ENCODE results near the gene MPV17L. TPM values are rescaled to one million over a fixed set of nuclear protein-coding genes. Genes with fewer than 3 reads are reported as not detected.
"Not testable (repeated sequence)": the region's sequence is repeated elsewhere in the genome, so short reads cannot be mapped to it uniquely, and the experiment has no call there.

The MPV17L gene
- total RNA-seq, 2 experiments from 2014 or later = not detected

DNA sequence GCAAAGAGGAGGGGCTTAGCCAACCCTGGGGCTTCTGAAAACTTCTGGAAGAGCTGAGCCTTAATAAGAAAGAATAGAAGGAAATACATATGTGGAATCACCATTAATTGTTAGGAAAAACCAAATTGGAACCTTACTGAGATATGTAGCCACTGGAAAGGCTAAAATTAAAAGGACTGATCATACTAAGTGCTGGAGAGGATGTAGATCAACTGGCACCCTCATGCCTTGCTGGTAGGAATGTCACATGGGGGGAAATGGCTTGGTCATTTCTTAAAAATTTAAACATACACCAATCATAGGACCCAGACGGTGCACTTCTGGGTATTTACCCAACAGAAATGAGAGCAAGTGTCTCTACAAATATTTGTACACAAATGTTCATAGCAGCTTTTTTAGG, 49.9 kb downstream of the MPV17L start:
- H3K27ac Mint-ChIP-seq = no peak overlapping the region
- CTCF ChIA-PET = no interaction called here
- H3K36me3 Mint-ChIP-seq (ENCODE audit: low read depth) = no peaks in the 10 kb centered on the region

DNA sequence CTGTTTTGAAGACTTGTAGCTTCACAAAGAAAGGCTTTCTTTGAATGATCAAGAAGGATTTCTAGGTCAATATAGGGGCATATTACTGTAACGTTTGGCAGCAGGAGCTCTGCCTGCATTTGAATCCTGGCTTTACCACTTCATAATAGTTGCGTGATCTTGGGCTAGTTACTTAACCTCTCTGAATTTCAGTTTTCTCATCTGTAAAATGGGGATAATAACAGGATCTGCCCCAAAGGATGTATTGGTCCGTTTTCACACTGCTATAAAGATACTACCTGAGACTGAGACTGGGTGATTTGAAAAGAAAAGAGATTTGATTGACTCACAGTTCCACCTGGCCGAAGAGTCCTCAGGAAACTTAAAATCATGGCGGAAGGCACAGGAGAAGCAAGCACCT, 51.3 kb downstream of the MPV17L start:
- no peaks in the 10 kb centered on the region for H3K36me3 Mint-ChIP-seq (ENCODE audit: low read depth)
- H3K27me3 Mint-ChIP-seq = peaks cover 5% of the 10 kb centered on the region
- CTCF ChIA-PET = no interaction called here
- DNase-seq = no peak
- H3K4me1 Mint-ChIP-seq = no peaks in the 10 kb centered on the region
- H3K4me3 Mint-ChIP-seq = no peak overlapping the region
- peaks cover 13% of the 10 kb centered on the region for H3K9me3 Mint-ChIP-seq
- POLR2A ChIA-PET = no interaction called here
- H3K27ac Mint-ChIP-seq = no peak overlapping the region

More for the DNA sequence above, 49.9 kb downstream of the MPV17L start:
- Mint-ChIP-seq H3K9me3 (peaks cover 13% of the 10 kb centered on the region), H3K27me3 (peaks cover 5% of the 10 kb centered on the region), H3K4me3 (no peak overlapping the region), H3K4me1 (no peaks in the 10 kb centered on the region)
- DNase-seq = no peak
- POLR2A ChIA-PET = interaction anchor here (0.6 kb wide), 1 partner anchor 51 kb away, joined by 5 read pairs; no protein-coding TSS in a partner anchor

DNA sequence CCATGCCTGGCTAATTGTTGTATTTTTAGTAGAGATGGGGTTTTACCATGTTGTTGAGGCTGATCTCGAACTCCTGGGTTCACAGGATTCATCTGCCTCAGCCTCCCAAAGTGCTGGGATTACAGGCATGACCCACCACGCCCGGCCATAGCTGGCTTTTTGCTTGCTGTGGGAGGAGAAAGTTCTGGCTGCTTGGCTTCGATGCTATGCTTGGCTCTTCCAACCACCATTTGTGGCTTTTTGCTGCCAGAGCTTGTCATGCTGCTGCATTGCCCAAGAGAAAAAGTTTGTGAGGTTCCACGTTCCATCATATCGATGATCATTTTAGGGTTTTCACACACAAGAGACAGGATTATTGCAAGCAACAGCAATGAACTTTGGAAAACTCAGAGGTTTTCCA, 55.1 kb downstream of the MPV17L start:
- DNase-seq = no peak
- ChIA-PET CTCF (interaction anchor here (1.2 kb wide), 1 partner anchor 10 kb away, joined by 4 read pairs; no protein-coding TSS in a partner anchor), POLR2A (no interaction called here)
- no peak overlapping the region for H3K27ac Mint-ChIP-seq
- peaks cover 4% of the 10 kb centered on the region for H3K9me3 Mint-ChIP-seq
- peaks cover 5% of the 10 kb centered on the region for H3K27me3 Mint-ChIP-seq
- no peak overlapping the region for H3K4me3 Mint-ChIP-seq
- H3K36me3 Mint-ChIP-seq (ENCODE audit: low read depth) = no peaks in the 10 kb centered on the region
- no peaks in the 10 kb centered on the region for H3K4me1 Mint-ChIP-seq

DNA sequence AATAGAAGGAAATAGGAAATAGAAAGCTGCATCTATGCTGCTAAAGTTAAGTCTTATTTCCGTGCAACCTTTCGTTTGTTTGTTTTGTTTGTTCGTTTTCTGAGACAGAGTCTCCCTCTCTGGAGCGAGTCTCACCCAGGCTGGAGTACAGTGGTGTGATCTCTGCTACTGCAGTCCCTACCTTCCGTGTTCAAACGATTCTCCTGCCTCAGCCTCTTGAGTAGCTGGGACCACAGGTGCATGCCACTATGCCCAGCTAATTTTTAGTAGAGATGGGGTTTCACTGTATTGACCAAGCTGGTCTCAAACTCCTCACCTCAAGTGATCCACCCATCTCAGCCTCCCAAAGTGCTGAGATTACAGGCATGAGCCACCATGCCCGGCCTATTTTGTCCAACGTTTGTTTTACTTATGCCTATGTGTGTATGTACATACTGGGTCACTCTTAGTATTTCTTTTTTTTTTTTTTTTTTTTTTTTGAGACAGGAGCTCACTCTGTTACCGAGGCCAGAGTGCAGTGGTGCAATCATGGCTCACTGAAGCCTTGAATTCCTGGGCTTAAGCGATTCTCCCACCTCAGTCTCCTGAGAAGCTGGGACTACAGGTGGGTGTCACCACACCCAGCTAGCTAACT, 55.7 kb downstream of the MPV17L start:
- no peak overlapping the region for H3K27ac Mint-ChIP-seq
- CTCF ChIA-PET = interaction anchor here (1.2 kb wide), 1 partner anchor 9 kb away, joined by 4 read pairs; no protein-coding TSS in a partner anchor
- H3K9me3 Mint-ChIP-seq = peaks cover 2% of the 10 kb centered on the region
- POLR2A ChIA-PET = no interaction called here
- DNase-seq = no peak
- no peaks in the 10 kb centered on the region for H3K36me3 Mint-ChIP-seq (ENCODE audit: low read depth)
- H3K4me3 Mint-ChIP-seq = no peak overlapping the region
- H3K4me1 Mint-ChIP-seq = no peaks in the 10 kb centered on the region
- peaks cover 8% of the 10 kb centered on the region for H3K27me3 Mint-ChIP-seq

DNA sequence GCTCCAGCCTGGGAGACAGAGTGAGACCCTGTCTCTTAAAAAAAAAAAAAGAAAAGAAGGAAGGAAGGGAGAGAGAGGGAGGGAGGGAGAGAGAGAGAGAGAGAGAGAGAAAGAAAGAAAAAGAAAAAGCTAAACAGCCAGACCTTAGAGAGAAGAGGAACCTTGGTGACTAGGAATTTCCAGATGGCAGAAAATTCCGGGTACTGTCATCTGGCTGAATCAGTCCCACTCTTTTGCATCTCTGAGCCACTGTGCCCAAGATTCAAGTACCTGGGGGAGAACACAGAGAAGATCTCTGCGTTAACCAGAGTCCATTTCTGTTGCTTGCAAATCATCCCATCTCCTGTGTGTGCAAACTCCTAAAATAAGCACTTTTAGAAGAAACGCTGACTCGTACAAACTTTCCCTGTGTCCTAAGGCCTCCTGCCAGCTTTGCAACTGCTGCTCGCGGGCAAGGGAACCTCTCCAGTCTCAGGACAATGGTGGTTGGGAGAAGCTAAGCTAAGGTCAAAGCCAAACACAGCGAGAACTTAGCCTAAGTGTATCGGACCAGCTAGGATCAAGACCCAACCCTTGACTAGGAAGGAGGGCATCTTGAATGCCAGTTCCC, 56.8 kb downstream of the MPV17L start:
- ChIA-PET POLR2A (no interaction called here), CTCF (no interaction called here)
- no peaks in the 10 kb centered on the region for H3K9me3 Mint-ChIP-seq
- H3K27me3 Mint-ChIP-seq = peaks cover 6% of the 10 kb centered on the region
- no peaks in the 10 kb centered on the region for H3K4me1 Mint-ChIP-seq
- no peak overlapping the region for H3K4me3 Mint-ChIP-seq
- no peak overlapping the region for H3K27ac Mint-ChIP-seq
- no peaks in the 10 kb centered on the region for H3K36me3 Mint-ChIP-seq (ENCODE audit: low read depth)
- DNase-seq = no peak

DNA sequence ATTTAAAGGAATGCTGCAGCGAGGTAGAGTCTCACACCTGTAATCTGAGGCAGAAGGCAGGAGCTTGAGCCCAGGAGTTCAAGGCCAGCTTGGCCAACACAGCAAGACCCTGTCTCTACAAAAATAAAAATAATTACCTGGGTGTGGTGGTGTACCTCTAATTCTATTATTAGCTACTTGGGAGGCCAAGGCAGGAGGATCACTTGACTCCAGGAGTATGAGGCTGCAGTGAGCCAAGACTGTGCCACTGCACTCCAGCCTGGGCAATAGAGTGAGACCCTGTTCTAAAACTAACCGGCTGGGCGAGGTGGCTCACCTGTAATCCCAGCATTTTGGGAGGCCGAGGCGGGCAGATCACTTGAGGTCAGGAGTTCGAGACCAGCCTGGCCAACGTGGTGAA, 57.7 kb downstream of the MPV17L start:
- H3K9me3 Mint-ChIP-seq; CTCF ChIA-PET; H3K27ac Mint-ChIP-seq; H3K36me3 Mint-ChIP-seq (ENCODE audit: low read depth); POLR2A ChIA-PET; H3K4me1 Mint-ChIP-seq; DNase-seq; H3K4me3 Mint-ChIP-seq: not testable (repeated sequence)
- H3K27me3 Mint-ChIP-seq = peaks cover 12% of the 10 kb centered on the region

DNA sequence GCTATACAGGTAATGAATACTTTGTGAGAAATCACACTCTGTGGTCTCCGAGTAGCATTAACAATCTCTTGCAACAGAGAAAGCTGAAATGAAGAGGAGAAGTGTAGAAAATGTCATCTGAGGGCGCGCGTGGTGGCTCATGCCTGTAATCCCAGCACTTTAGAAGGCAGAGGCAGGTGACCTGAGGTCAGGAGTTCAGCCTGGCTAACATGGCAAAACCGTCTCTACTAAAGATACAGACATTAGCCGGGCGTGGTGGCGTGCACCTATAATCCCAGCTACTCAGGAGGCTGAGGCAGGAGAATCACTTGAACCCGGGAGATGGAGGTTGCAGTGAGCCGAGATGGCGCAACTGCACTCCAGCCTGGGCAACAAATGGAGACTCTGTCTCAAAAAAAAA, 59.4 kb downstream of the MPV17L start:
- H3K36me3 Mint-ChIP-seq (ENCODE audit: low read depth); H3K9me3 Mint-ChIP-seq; H3K4me1 Mint-ChIP-seq; POLR2A ChIA-PET; H3K27ac Mint-ChIP-seq; H3K4me3 Mint-ChIP-seq; DNase-seq: not testable (repeated sequence)
- CTCF ChIA-PET = interaction anchor here (0.7 kb wide), 1 partner anchor 1082 kb away, joined by 3 read pairs; no protein-coding TSS in a partner anchor
- peaks cover 14% of the 10 kb centered on the region for H3K27me3 Mint-ChIP-seq

DNA sequence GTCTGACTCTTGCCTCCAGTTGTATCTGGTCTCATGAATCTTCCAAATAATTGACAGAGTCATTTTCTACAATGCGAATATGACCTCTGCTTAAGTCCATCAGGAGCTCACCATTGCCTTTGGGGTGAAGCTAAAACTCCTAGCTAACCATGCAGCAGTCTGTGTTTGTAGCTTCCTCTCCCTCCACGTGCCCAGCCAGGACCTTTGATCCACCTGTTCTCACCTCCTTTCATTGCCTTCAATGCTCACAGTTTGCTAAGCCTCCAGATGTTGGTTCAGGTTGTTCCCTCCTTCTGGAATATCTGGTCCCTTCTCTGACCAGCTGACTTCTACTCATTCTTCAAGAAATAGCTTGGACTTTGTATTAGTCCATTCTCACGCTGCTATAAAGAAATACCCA, 61.8 kb downstream of the MPV17L start:
- ChIA-PET POLR2A (no interaction called here), CTCF (no interaction called here)
- no peak overlapping the region for H3K4me3 Mint-ChIP-seq
- no peaks in the 10 kb centered on the region for H3K4me1 Mint-ChIP-seq
- peaks cover 14% of the 10 kb centered on the region for H3K27me3 Mint-ChIP-seq
- no peaks in the 10 kb centered on the region for H3K36me3 Mint-ChIP-seq (ENCODE audit: low read depth)
- H3K9me3 Mint-ChIP-seq = no peaks in the 10 kb centered on the region
- no peak overlapping the region for H3K27ac Mint-ChIP-seq
- no peak for DNase-seq

DNA sequence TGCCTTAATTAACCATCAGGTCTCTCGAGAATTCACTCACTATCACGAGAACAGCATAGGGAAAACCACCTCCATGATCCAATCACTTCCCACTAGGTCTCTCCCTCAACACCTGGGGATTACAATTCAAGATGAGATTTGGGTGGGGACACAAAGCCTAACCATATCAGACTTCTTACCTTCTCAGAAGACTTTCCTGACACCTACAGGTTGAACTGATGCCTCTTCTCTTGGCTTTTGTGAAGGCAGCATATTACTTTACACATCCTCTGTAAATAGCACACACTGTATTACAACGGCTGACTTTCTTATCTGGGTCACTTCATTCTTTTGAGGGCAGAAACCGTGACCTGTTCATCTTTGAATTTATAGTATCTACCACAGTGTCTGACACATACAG, 62.4 kb downstream of the MPV17L start:
- DNase-seq = no peak
- POLR2A ChIA-PET = no interaction called here
- Mint-ChIP-seq H3K27ac (no peak overlapping the region), H3K4me3 (no peak overlapping the region), H3K27me3 (peaks cover 14% of the 10 kb centered on the region), H3K9me3 (no peaks in the 10 kb centered on the region), H3K4me1 (no peaks in the 10 kb centered on the region), H3K36me3 (ENCODE audit: low read depth) (no peaks in the 10 kb centered on the region)
- CTCF ChIA-PET = interaction anchor here (0.7 kb wide), 1 partner anchor 247 kb away, joined by 3 read pairs; no protein-coding TSS in a partner anchor

DNA sequence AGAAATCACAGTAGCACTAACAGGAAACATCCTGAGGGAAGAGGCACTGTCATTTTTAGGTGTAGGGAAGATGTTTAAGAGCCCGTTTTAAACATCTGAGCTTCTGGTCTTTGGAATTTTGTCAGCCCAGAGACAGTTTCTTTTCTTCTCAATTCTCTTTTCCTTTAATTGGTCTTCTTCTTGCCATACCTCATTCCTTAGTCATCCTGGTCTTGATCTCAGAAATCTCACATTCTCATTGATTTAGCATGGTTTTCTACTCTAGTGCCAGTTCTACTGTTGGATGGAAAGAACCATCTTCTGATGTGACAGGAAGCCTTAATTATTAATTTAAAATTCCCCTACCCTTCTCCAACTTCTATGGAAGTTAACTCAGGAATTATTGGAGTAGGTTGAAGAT, 64.2 kb downstream of the MPV17L start:
- no peaks in the 10 kb centered on the region for H3K9me3 Mint-ChIP-seq
- DNase-seq = no peak
- H3K27ac Mint-ChIP-seq = no peak overlapping the region
- no peak overlapping the region for H3K4me3 Mint-ChIP-seq
- no peaks in the 10 kb centered on the region for H3K4me1 Mint-ChIP-seq
- H3K36me3 Mint-ChIP-seq (ENCODE audit: low read depth) = no peaks in the 10 kb centered on the region
- CTCF ChIA-PET = interaction anchor here (0.9 to 1.4 kb wide), 2 partner anchors 8 to 21 kb away, joined by 3 to 4 read pairs; no protein-coding TSS in a partner anchor
- peaks cover 14% of the 10 kb centered on the region for H3K27me3 Mint-ChIP-seq
- POLR2A ChIA-PET = no interaction called here

DNA sequence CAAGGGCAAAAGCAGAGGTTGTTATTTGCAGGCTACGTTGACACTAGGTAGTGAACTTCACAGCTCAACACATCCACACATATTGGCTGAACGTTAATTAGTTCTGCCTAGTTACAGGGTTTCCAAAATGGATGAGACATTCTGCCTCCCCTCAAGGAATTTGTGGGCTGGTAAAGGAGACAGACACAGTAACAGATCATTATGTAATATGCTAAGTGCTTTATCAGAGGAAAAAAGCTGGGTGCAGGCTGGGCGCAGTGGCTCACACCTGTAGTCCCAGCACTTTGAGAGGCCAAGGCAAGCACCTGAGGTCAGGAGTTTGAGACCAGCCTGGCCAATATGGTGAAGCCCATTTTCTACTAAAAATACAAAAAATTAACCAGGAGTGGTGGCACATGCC, 65.0 kb downstream of the MPV17L start:
- ChIA-PET CTCF (interaction anchor here (0.9 to 1.4 kb wide), 2 partner anchors 9 to 20 kb away, joined by 3 to 4 read pairs; no protein-coding TSS in a partner anchor), POLR2A (no interaction called here)
- Mint-ChIP-seq H3K9me3 (no peaks in the 10 kb centered on the region), H3K27ac (no peak overlapping the region), H3K4me1 (no peaks in the 10 kb centered on the region), H3K4me3 (no peak overlapping the region), H3K36me3 (ENCODE audit: low read depth) (no peaks in the 10 kb centered on the region), H3K27me3 (peaks cover 14% of the 10 kb centered on the region)
- DNase-seq = no peak

DNA sequence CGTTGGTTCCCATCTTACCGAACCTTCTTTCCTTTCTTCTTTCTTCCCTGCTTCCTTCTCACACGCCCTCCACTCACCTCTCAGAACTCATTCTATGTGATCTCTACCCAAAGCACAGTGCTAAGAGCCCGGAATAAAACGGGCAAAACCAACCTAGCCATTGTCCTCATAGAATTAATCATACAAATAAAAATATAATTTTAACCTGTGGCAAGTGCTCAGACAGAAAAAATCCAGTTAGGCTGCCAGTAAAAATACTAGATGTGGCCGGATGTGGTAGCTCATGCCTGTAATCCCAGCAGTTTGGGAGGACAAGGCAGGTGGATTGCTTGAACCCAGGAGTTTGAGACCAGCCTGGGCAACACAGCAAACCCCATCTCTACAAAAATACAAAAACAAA, 65.8 kb downstream of the MPV17L start:
- POLR2A ChIA-PET = no interaction called here
- CTCF ChIA-PET = no interaction called here
- DNase-seq = no peak
- Mint-ChIP-seq H3K36me3 (ENCODE audit: low read depth) (no peaks in the 10 kb centered on the region), H3K27ac (no peak overlapping the region), H3K4me1 (no peaks in the 10 kb centered on the region), H3K9me3 (no peaks in the 10 kb centered on the region), H3K27me3 (peaks cover 11% of the 10 kb centered on the region), H3K4me3 (no peak overlapping the region)
